Vagina (tissue), 2 donors: ENCODE measurements around the gene ELSPBP1.

Experiments
- POLR2A ChIP-seq, 2 donors: fragments of 450-650 bp; IDR thresholded peaks; one replicate each; pipeline ENCODE4 v1.6.1; 2017; ENCODE audit warnings: antibody characterized with exemption in 2 of 2, mild to moderate bottlenecking in 2 of 2, moderate library complexity in 2 of 2
- POLR2AphosphoS5 ChIP-seq, 2 donors: sonication (generic); formaldehyde crosslinking; IDR thresholded peaks; one replicate each; pipeline ENCODE4 v1.9.0; 2017; ENCODE audit warnings: antibody characterized with exemption in 2 of 2, mild to moderate bottlenecking in 2 of 2, low read depth in 1 of 2; ENCODE audit not compliant: insufficient read depth in 1 of 2

GRCh38 chr19:48020686-48021085 lies 26.3 kb downstream of the ELSPBP1 start:
- TF ChIP-seq POLR2A (IDR thresholded peaks at IDR 0.05) = no peak
- no peak for TF ChIP-seq POLR2AphosphoS5 (IDR thresholded peaks at IDR 0.05; ENCODE audit: insufficient read depth in 1 of 2, low read depth in 1 of 2)
